Endodermal cell (in vitro differentiated cells): ENCODE data around the gene PTCRA. TPM values are rescaled to one million over a fixed set of nuclear protein-coding genes. Genes with fewer than 3 reads are reported as not detected.

Source experiments
- DNase-seq: peaks from one replicate; pipeline ENCODE4 v3.0.0-alpha.2; 2017
- H3K27ac ChIP-seq: 2 replicates; pipeline ENCODE4 v1.5.1; 2013; ENCODE audit warnings: mild to moderate bottlenecking, low read depth, low read length, moderate library complexity
- H3K27me3 ChIP-seq: 2 replicates; pipeline ENCODE4 v1.6.1; 2013; ENCODE audit warnings: mild to moderate bottlenecking, low read length, moderate library complexity; ENCODE audit not compliant: insufficient read depth, control insufficient read depth, poor library complexity, severe bottlenecking
- H3K36me3 ChIP-seq: 2 replicates; pipeline ENCODE4 v1.7.0; 2013; ENCODE audit warnings: mild to moderate bottlenecking, low read length, moderate library complexity; ENCODE audit not compliant: control insufficient read depth, insufficient read depth
- H3K4me1 ChIP-seq: one replicate; pipeline ENCODE4 v1.7.0; 2013; ENCODE audit warnings: low read length; ENCODE audit not compliant: control insufficient read depth, insufficient read depth
- H3K4me3 ChIP-seq: 2 replicates; pipeline ENCODE4 v1.5.1; 2013; ENCODE audit warnings: mild to moderate bottlenecking, low read length, moderate library complexity
- H3K9ac ChIP-seq: 2 replicates; pipeline ENCODE4 v1.6.1; 2013; ENCODE audit warnings: mild to moderate bottlenecking, low read length, moderate library complexity; ENCODE audit not compliant: poor library complexity, severe bottlenecking; ENCODE audit errors: extremely low read depth
- H3K9me3 ChIP-seq: 2 replicates; pipeline ENCODE4 v1.6.1; 2013; ENCODE audit warnings: mild to moderate bottlenecking, low read length, moderate library complexity; ENCODE audit not compliant: control insufficient read depth
- H3K27ac Mint-ChIP-seq: 2 replicates; pipeline ENCODE4 v1.8.0; 2020; ENCODE audit warnings: mixed read lengths
- H3K27me3 Mint-ChIP-seq: 2 replicates; pipeline ENCODE4 v1.8.0; 2021; ENCODE audit warnings: mild to moderate bottlenecking, mixed read lengths; ENCODE audit not compliant: insufficient read depth
- H3K36me3 Mint-ChIP-seq: 2 replicates; pipeline ENCODE4 v1.8.0; 2020; ENCODE audit warnings: low read depth, mixed read lengths
- H3K4me1 Mint-ChIP-seq: 2 replicates; pipeline ENCODE4 v1.8.0; 2020; ENCODE audit warnings: mixed read lengths
- H3K4me3 Mint-ChIP-seq: 2 replicates; pipeline ENCODE4 v1.8.0; 2020; ENCODE audit warnings: mild to moderate bottlenecking, moderate library complexity, mixed read lengths
- H3K9me3 Mint-ChIP-seq: 2 replicates; pipeline ENCODE4 v1.8.0; 2020; ENCODE audit warnings: mild to moderate bottlenecking, mixed read lengths
- CTCF ChIP-seq: fragments of 200-600 bp; sonication (generic); conservative IDR thresholded peaks from 2 replicates; pipeline ENCODE4 v1.5.0; 2021; ENCODE audit warnings: antibody characterized with exemption, mild to moderate bottlenecking
- WGBS, 2 experiments: methylation state at CpG; one replicate each; pipeline versions ENCODE4 v1.1.5 to v1.1.7; 2013; ENCODE audit warnings: missing lambda C conversion rate in 2 of 2, mixed read lengths in 1 of 2; ENCODE audit not compliant: insufficient coverage in 1 of 2, insufficient read length in 1 of 2; 5-methylcytosine and 5-hydroxymethylcytosine counted together
- total RNA-seq, 2 donors: library from RNA; stranded (reverse); fragmentation: NEBNext Ultra II Directional in 1 of 2; extraction: Animal tissue kit (Norgen Biotek cat#: 25700) in 1 of 2; gene quantifications; 2 replicates in 1 of 2; 3 replicates in 1 of 2; pipeline ENCODE4 v1.2.1, GENCODE V29; 2021

PTCRA gene
- total RNA-seq, 2 donors from 2014 or later, result not detected

- no peak for TF ChIP-seq CTCF
- no peaks in the 10 kb centered on the region for H3K27me3 ChIP-seq
- Mint-ChIP-seq H3K4me3 (no peak overlapping the region), H3K4me1 (no peaks in the 10 kb centered on the region), H3K27ac (no peak overlapping the region), H3K27me3 (peaks cover 2% of the 10 kb centered on the region), H3K36me3 (no peaks in the 10 kb centered on the region), H3K9me3 (no peaks in the 10 kb centered on the region)
- 86 to 90% methylated on average over 4 of the region's 4 CpGs for WGBS, 2 experiments
- no peak overlapping the region for H3K4me3 ChIP-seq
- no peaks in the 10 kb centered on the region for H3K36me3 ChIP-seq
- H3K27ac ChIP-seq, result no peak overlapping the region
- H3K9me3 ChIP-seq, result no peaks in the 10 kb centered on the region
- no peaks in the 10 kb centered on the region for H3K4me1 ChIP-seq
- no peak overlapping the region for H3K9ac ChIP-seq
- DNase-seq, result no peak
Measured at GRCh38 chr6:42914546-42914945, 1.3 kb upstream of the PTCRA start.

DNA sequence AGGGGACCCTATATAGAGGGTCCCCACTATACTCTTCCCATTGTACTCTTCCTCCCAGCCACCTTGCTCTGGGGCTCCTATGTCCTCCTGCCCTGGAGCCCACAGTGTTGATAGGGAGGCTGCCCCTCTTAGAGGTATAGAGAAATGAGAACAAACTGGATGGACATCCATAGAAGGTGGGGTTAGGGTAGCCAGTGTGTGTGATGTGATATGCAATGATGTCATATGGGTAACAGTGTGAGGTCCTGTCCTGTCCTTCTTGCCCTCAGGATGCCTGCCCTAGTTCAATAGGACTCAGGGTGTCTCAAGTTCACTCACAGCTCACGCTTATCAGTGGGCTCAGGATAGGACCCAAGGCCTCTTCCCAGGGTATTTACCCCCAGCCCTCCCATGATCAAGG lies 435 bp downstream of the PTCRA start:
- no peak for DNase-seq
- H3K4me3 ChIP-seq, result no peak overlapping the region
- H3K36me3 ChIP-seq, result no peaks in the 10 kb centered on the region
- Mint-ChIP-seq H3K4me1 (no peaks in the 10 kb centered on the region), H3K27ac (no peak overlapping the region), H3K36me3 (no peaks in the 10 kb centered on the region), H3K9me3 (no peaks in the 10 kb centered on the region), H3K27me3 (peaks cover 2% of the 10 kb centered on the region), H3K4me3 (no peak overlapping the region)
- WGBS, 2 experiments, result 85 to 100% methylated on average over 1 of the region's 1 CpG
- no peak for TF ChIP-seq CTCF
- H3K9ac ChIP-seq, result no peak overlapping the region
- H3K9me3 ChIP-seq, result no peaks in the 10 kb centered on the region
- no peaks in the 10 kb centered on the region for H3K4me1 ChIP-seq
- no peaks in the 10 kb centered on the region for H3K27me3 ChIP-seq
- no peak overlapping the region for H3K27ac ChIP-seq

DNA sequence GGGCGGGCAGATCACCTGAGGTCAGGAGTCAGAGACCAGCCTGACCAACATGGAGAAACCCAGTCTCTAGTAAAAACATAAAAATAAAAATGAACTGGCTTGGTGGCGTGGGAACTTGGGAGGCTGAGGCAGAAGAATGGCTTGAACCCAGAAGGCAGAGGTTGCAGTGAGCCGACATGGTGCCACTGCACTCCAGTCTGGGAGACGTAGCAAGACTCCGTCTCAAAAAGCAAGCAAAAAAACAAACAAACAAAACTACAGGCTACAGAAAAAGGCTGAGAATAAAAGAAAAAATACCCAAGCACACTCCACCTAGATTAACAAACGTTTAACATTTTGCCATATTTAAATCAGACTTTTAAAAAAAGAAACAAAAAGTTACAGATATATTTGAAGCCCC lies 5.9 kb downstream of the PTCRA start:
- H3K9me3 ChIP-seq, result no peaks in the 10 kb centered on the region
- H3K27me3 ChIP-seq, result no peaks in the 10 kb centered on the region
- Mint-ChIP-seq H3K36me3 (no peaks in the 10 kb centered on the region), H3K9me3 (no peaks in the 10 kb centered on the region), H3K4me3 (no peak overlapping the region), H3K27me3 (peaks cover 2% of the 10 kb centered on the region), H3K27ac (no peak overlapping the region), H3K4me1 (no peaks in the 10 kb centered on the region)
- no peak for TF ChIP-seq CTCF
- H3K36me3 ChIP-seq, result no peaks in the 10 kb centered on the region
- 85 to 92% methylated on average over 3 to 6 of the region's 6 CpGs for WGBS, 2 experiments
- H3K4me1 ChIP-seq, result no peaks in the 10 kb centered on the region
- no peak overlapping the region for H3K9ac ChIP-seq
- H3K4me3 ChIP-seq, result no peak overlapping the region
- H3K27ac ChIP-seq, result no peak overlapping the region
- DNase-seq, result no peak
